Cortex of kidney (tissue), 1 donor: ENCODE data around the gene CCDC78.

Experiments
- DNase-seq: peaks from one replicate; lab custom pipeline; 2025; lab: John Stamatoyannopoulos, UW

Gene CCDC78

DNA sequence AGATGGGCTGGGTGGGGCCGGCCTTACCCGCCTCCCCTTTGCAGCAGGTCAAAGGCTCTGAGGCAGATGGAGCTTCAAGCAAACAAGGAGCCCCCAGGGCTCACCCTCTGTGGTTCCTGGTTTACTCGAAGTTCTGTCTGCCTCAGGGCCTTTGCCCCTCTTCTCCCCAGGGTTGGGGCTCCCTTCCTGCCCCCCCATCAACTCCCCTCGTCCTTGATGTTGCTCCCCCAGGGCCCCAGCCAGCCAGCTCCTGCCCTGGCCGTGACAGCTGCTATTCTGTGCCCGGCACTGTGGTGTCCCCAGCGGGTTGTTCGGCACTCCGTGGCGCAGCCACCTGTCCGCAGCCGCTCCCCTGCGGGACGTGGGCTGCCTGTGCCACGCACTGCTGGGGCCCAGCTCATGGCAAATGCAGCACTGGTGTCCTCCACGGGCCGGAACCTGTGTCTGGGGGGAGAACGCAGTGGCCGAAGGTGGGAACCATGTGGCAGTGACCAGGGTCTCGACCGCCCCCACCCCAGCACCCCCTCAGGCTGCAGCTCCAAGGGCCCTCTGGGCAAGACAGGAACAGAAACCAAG, 15.7 kb downstream of the CCDC78 start:
- no peak for DNase-seq

DNA sequence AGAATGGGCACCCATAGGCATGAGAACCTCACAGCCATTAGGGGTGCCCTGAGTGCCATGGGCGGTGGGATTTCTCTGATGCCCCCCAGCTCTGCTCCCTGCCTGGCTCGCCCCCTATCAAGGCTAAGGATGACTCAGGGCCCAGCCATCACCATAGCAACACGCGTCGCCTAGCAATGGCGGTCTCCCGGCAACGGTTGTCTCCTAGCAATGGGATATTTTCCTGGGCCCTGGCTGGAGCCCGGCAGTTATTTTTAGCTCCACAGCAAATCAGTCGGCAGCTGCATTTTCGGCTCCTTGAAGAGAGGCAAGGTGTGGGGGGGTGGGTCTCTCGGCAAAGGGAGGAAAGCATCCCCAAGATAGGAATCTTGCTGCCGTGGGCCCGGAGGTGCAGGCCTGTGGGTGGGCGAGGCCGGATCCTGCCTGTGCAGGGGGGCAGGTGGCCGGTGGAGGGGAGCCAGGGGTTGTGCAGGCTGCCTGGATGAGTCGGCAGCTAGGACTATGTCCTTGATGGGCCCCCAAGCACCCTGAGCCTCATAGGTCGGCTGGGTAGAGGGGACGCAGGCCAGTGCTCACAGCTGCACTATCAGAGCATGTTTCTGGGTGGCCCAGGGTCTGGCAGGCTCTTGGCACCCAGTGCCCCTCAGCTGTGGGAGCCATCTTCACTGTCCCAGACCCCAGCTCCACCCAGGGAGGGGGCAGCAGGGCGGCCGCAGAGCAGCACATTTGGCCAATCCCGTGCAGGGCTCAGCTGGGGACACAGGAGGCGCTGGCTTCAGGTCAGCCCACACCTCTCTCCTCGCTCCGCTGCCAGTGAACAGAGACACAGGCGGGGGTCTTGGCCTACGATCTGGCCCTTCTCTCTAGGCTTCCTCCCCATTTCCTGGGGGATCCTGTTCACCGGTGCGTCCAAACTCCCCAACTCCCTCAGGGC, 16.4 kb downstream of the CCDC78 start:
- DNase-seq = no peak

DNA sequence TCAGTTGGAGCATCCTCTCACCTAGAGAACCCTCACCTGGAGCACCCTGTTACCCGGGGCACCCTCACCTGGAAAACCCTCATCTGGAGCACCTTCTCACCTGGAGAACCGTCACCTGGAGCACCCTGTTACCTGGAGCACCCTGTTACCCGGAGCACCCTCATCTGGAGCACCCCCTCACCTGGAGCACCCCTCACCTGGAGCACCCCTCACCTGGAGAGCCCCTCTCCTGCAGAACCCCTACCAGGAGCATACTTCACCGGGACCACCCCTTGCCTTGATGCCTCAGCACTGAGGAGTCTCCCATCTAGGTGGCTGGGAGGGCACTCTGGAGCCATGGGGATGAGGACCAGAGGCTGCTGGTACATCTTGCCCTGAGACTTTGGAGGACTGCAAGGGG, 17.3 kb downstream of the CCDC78 start:
- DNase-seq = no peak

GRCh38 chr16:708019-708418, 18.2 kb downstream of the CCDC78 start:
- DNase-seq = no peak

GRCh38 chr16:707062-707538, 19.1 kb downstream of the CCDC78 start:
- DNase-seq = no peak

DNA sequence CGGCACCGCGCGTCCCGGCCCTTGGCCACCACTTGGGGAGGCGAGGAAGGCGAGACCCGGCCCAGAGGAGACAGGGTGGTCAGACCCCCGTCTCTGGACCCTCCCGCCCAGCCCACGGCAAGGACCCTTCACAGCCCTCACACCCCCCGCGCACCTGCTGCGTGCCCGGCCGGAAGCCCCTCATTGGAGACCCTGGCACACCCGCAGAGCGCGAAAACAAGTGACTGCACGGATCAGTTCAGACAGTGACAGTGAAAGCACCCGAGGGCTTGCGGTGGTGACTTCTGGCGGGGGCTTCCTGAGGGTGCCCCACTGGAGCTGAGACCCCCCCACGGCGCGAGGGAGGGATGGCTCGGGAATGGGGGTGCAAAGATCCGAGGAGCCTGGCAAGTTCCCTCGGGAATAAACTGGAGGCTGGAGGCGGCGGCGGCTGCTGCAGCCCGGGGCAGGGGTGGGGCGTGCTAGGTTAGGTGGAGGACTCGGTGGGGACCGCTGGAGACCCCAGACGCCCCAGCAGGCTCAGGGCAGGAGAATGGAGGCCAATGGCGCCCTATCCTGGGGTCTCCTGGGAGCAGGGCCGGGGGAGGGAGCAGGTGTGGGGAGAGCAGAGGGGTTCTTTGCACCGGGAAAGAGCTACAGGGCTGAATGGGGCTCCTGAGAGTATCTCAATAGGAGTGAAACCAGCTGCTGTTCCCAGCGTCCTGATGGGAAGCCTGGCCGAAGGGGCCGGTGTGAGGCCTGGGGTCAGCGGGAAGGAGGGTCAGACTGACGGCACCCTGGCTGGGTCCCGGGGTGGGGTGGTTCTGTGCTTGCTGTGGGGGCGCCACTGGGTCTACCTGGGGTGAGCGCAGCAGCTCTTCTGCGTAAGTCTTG, 19.8 kb downstream of the CCDC78 start:
- DNase-seq = no peak

DNA sequence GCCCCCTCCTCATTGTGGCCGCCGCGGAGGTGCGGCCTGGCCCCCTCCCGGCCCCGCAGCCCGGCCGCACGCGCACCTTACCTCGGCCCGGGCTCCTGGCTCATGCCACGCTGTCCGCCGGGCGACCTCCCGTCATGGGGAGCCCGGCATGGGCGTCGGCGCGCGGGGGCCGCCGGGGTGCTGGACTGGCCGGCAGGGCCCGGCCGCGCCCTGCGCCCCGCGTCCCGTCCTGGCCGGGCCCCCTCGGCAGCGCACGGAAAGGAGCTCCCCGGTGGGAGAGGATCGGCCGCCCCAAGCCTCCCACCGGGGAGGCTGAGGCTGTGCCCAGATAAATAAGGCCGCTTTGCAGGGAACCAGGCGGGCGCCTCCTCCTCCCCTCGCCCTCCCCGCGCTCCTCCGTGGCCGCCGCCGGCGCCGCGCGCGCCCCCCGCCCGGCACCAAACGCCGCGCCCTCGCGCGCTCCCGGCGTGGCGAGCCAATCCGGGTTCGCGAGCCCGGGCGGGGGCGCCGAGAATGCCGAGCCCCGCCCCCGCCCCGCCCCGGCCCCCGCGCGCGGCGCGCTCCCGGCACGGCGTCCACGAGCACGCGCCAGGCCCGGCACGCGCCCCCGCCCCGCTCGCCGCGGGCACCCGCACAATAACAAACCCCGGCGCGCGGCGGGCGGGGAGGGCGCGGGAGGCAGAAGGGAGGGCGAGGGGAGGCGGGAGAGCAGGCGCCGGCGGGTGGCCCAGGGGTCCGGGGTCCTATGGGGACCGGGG, 20.6 kb downstream of the CCDC78 start, which contains the start of gene FBXL16:
Gene FBXL16 (minus strand): TSS at position 371 of the 758 bp plus-strand sequence. CDS start 8,396 bp downstream, outside the sequence.
- no peak for DNase-seq

DNA sequence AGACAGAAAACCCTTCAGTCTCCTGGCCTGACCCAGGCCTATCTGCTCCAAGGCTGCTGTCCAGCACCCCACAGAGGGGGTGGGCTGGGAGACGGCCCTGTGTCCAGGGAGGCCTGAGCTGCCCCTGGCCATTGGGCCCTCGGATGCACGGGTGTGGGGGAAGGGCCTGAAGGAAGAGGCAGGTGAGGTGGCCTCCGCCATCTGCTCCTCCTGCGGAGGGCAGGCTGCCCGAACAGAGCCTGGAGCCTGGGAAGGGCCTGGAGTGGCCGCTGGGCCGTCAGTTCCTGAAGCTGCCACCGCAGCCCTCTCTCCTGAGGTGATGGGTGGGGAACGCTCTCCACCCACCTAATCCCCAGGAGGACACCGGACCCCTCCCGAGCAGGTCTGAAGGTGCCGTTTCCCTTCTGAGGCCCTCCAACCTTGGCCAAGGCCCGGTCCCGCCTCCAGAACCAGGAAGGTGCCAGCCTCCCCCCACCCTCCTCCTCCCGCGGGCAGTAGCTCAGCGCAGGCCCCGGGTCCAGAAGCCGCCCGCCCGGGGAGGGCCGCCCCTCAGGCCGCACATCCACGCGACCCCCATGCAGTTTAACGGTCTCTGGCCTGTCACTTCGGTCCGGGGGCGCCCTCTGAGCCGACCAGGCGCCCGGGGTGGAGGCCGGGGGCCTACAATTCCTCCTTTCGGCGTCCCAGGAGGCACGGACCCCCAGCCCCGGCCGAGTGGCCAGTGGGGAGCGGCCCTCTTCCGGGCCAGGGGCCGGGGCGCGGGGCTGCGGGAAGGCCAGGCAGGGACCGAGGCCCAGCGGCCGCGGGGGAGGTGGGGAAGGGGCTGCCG, 21.5 kb downstream of the CCDC78 start:
- DNase-seq = no peak

DNA sequence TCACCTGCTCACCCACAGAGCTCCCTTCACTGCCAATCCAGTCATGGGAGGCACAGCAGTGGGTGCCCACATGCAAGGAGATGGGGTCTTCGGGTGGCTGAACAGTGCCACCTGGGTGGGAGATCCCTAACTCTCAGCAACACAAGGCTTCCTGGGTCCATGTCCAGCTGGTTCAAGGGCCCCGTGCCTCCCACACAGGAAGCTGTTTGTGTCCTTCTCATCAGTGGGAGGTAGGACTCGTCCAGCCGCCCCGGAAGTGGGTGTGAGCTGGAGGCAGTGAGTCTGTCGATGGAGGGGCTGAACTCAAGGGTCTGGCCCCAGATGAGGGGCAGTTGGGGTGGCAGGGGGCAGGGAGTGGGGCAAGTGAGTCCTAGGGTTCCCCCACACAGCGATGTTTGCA, 22.2 kb downstream of the CCDC78 start:
- no peak for DNase-seq

DNA sequence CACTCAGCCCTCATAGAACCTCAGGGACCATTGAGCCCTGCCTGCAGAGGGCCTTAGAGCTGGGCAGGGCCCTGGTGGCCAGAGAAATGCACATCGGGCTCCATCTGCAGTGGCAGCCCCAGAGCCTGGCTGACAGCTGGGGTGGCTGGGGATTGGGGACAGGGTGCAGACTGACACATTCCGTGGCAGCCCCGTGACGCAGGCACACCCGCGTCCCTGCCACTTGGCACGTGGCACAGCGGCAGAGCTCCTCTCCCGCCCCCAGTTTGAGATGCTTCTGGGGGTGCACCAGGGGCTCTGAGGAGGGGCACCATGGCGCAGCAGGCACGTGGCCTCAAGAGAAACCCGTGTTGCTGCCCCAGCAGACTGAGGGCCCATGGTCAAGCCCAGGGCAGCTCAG, 22.8 kb downstream of the CCDC78 start:
- DNase-seq = no peak

DNA sequence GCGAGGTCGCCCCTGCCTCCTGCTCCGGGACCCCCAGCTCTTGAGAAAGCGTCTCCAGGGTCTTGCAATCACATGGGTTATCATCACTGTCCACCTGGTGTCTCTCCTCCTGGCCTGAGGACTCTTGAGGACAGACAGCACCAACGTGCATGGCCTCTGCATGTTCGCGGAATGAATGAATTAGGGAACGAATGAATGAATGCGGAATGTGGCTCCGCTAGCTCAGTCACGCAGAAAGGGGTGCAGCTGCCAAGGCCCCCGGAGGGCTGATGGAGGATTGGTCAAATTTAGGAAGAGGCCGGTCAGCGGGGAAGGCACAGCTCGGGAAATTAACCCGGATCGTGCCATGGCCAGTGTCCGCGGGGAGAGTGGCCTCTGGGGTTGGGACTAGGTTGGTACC, 23.9 kb downstream of the CCDC78 start:
- no peak for DNase-seq

DNA sequence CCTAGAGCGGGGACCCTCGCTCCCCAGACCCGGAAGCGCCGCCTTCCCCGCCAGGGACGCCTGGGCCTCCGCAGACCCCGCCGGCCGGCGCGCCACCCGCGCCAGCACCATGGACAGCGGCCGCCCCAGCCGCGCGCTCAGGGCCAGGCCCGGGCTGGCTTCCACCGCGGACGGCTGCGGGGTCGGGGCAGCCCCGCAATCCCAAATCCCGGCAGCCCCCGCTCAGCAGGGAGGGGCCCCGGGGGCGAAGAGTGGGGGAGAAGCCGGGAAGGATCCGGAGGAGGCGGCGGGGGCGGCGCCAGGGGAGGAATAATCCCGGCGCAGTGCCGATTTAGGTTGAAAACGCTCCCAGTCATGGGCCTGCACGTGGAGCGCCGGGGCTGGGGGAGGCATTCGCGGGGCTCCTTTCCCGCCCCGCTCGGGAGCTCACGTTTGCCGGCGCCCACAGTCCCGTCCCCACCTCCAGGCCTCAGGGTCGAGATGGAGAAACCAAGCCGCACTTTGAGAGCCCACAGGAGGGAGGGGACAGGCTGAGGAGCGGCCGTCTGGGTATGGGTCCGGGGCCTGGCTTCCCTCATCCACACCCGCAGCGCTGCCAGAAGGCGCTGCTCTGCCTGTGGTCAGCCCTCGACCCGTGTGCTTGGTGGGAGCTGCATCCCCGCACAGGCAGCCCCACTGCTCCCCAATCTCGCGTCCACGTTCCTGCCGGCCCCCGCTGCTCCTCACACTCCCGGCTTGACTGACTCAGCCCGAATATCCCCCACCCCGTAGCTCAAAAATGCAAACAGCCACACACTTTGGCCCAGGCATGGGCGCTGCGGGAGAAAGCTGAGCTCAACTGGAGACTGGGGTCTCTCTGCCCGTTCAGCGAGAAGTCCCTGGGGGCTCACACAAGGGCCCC, 25.3 kb downstream of the CCDC78 start:
- no peak for DNase-seq

- DNase-seq = no peak
Measured at GRCh38 chr16:698911-699671, 27.2 kb downstream of the CCDC78 start.

DNA sequence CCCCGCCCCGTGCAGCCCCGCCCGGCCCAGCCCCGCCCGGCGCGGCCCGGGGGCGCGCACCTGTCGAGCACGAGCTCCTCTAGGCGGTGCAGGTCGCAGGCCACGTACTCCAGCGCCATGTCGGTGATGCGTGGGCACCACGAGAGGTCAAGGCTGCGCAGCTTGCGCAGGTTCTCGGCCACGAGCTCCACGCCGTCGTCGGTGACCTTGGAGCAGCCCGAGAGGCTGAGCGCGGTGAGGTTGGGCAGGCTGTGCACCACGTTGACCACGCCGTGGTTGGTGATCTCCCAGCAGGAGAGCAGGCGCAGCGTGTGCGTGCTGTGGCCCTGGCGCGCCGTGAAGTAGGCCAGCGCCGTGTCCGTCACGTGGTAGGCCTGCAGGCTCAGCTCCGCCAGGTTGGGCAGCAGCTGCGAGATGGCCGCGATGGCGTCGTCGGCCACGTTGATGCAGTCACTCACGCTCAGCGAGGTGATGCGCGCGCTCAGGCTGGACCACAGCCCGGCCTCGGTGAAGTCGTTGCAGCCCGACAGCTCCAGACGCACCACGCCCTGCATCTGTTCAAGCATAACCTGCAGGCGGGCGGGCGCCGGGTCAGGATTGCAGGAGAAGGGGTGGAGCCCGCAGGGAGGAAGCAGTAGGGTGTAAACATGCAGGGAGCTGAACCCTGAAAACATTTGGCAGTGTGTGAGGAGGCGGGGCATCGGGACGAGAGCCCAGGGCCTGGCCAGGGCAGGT, 30.7 kb downstream of the CCDC78 start:
- no peak for DNase-seq

DNA sequence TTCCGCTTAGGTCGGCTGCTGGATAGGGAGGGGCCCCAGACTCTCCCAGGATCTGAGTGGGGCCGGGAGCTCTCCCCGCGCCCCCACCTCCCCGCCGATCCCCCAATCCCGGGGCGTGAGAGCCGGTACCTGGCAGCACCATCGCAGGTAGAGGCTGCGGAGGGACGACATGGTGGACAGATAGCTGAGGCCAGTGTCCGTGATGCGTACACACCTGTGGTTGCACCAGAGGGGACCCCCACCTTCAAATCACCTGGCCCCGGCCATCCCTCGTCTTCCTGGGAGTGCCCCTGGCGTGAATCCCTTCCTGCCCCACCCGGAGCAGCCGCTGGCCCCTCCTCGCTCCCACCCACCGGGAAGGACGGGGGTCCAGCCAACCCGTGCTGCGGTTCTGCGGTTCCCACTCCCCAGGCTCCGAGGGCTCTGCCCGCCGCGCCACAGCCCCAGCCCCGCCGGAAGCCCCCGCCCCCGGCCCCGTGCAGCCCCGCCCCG, 31.3 kb downstream of the CCDC78 start:
- DNase-seq = no peak

DNA sequence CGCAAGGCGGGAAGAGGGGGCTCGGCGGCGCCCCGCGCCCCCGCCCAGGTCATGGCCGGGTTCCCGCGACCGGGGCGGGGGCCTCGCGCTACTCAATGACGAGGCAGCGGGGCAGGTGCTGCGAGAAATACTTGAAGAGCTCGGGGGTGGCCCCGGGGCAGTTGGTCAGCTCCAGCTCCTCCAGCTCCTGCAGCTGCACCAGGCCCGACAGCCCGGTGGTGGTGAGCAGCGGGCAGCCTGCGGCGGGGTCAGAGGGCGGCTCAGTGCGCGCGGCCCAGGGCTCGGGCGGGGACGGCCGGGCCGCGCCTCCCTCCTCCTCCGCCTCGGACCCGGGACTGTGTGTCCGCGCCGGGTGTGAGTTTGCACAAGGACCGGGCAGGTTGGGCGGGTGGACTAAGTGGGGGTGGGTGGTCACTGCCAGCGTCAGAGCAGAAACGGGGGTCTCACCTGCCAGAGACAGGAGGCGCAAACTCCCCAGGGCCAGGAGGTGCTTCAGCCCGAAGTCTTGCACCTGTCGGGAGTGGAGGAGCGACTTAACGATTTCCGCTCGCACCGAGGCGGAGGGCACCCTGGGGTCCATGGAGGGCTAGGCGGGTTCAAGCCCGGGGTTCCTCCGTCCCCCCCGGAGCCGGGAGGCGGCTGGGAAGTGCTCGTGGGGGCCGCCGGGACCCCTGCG, 31.9 kb downstream of the CCDC78 start:
- no peak for DNase-seq

- DNase-seq = no peak
Measured at GRCh38 chr16:693766-694165, 32.5 kb downstream of the CCDC78 start.
